H9 (cell line): ENCODE results near the gene MEFV. TPM values are rescaled to one million over a fixed set of nuclear protein-coding genes. Genes with fewer than 3 reads are reported as not detected.

Source experiments
- DNase-seq: peaks from one replicate; pipeline ENCODE4 v3.0.0-alpha.2; 2017
- H2AFZ ChIP-seq: one replicate; pipeline ENCODE4 v1.6.1; 2013; ENCODE audit warnings: mild to moderate bottlenecking, low read length, control low read depth, moderate library complexity
- H2AK5ac ChIP-seq: 2 replicates; pipeline ENCODE4 v1.6.1; 2013; ENCODE audit warnings: low read length, control low read depth, mixed read lengths; ENCODE audit not compliant: insufficient read length
- H2BK120ac ChIP-seq: one replicate; pipeline ENCODE4 v1.6.1; 2013; ENCODE audit warnings: low read depth, mild to moderate bottlenecking, low read length, control low read depth, inconsistent platforms; ENCODE audit not compliant: poor library complexity, severe bottlenecking
- H2BK12ac ChIP-seq: 2 replicates; pipeline ENCODE4 v1.6.1; 2013; ENCODE audit warnings: low read length, control low read depth, mixed read lengths, low read depth; ENCODE audit not compliant: insufficient read length
- H2BK15ac ChIP-seq: 2 replicates; pipeline ENCODE4 v1.6.1; 2013; ENCODE audit warnings: low read depth, low read length, control low read depth
- H2BK20ac ChIP-seq: one replicate; pipeline ENCODE4 v1.6.1; 2013; ENCODE audit warnings: low read depth, mild to moderate bottlenecking, low read length, control low read depth, inconsistent platforms; ENCODE audit not compliant: poor library complexity, severe bottlenecking
- H2BK5ac ChIP-seq: 2 replicates; pipeline ENCODE4 v1.6.1; 2013; ENCODE audit warnings: low read length, control low read depth, mixed read lengths; ENCODE audit not compliant: insufficient read length
- H3K14ac ChIP-seq: 2 replicates; pipeline ENCODE4 v1.6.1; 2013; ENCODE audit warnings: low read length, control low read depth; ENCODE audit not compliant: insufficient read depth
- H3K18ac ChIP-seq: 2 replicates; pipeline ENCODE4 v1.6.1; 2013; ENCODE audit warnings: low read depth, mild to moderate bottlenecking, mixed read lengths, low read length, control low read depth; ENCODE audit not compliant: insufficient read length
- H3K23ac ChIP-seq: 2 replicates; pipeline ENCODE4 v1.6.1; 2013; ENCODE audit warnings: low read length, control low read depth, mixed read lengths, low read depth; ENCODE audit not compliant: insufficient read length
- H3K23me2 ChIP-seq: 2 replicates; pipeline ENCODE4 v1.6.1; 2013; ENCODE audit warnings: low read depth, mild to moderate bottlenecking, mixed read lengths, low read length, control low read depth; ENCODE audit not compliant: insufficient read length, poor library complexity, severe bottlenecking
- H3K27ac ChIP-seq: 2 replicates; pipeline ENCODE4 v1.5.1; 2013; ENCODE audit warnings: low read length, control low read depth, mixed read lengths, low read depth; ENCODE audit not compliant: insufficient read length
- H3K27me3 ChIP-seq: 2 replicates; pipeline ENCODE4 v1.6.1; 2013; ENCODE audit warnings: low read length, control low read depth, inconsistent platforms; ENCODE audit not compliant: insufficient read depth
- H3K4ac ChIP-seq: 2 replicates; pipeline ENCODE4 v1.6.1; 2013; ENCODE audit warnings: low read depth, mild to moderate bottlenecking, control low read depth, inconsistent platforms, low read length, moderate library complexity
- H3K4me1 ChIP-seq: 2 replicates; pipeline ENCODE4 v1.6.1; 2013; ENCODE audit warnings: low read length, control low read depth, inconsistent platforms; ENCODE audit not compliant: insufficient read depth
- H3K4me2 ChIP-seq: 2 replicates; pipeline ENCODE4 v1.6.1; 2013; ENCODE audit warnings: low read length, control low read depth, mixed read lengths; ENCODE audit not compliant: insufficient read length, insufficient read depth
- H3K56ac ChIP-seq: 2 replicates; pipeline ENCODE4 v1.6.1; 2013; ENCODE audit warnings: low read depth, mild to moderate bottlenecking, mixed read lengths, low read length, control low read depth; ENCODE audit not compliant: insufficient read length
- H3K79me1 ChIP-seq: 2 replicates; pipeline ENCODE4 v1.6.1; 2013; ENCODE audit warnings: low read depth, mild to moderate bottlenecking, moderate library complexity, low read length, control low read depth, inconsistent platforms; ENCODE audit not compliant: insufficient read depth, poor library complexity, severe bottlenecking
- H3K79me2 ChIP-seq: 2 replicates; pipeline ENCODE4 v1.6.1; 2013; ENCODE audit warnings: low read length, control low read depth, inconsistent platforms; ENCODE audit not compliant: insufficient read depth
- H3K9ac ChIP-seq: 2 replicates; pipeline ENCODE4 v1.6.1; 2013; ENCODE audit warnings: low read length, control low read depth, mixed read lengths; ENCODE audit not compliant: insufficient read length; ENCODE audit errors: extremely low read depth
- H3K9me3 ChIP-seq: one replicate; pipeline ENCODE4 v1.6.1; 2013; ENCODE audit warnings: low read depth, low read length, inconsistent platforms; ENCODE audit not compliant: control insufficient read depth
- H3T11ph ChIP-seq: one replicate; pipeline ENCODE4 v1.6.1; 2013; ENCODE audit warnings: mild to moderate bottlenecking, low read length, control low read depth, inconsistent platforms
- H4K20me1 ChIP-seq: one replicate; pipeline ENCODE4 v1.6.1; 2013; ENCODE audit not compliant: control insufficient read depth, insufficient read length, insufficient read depth
- H4K5ac ChIP-seq: 2 replicates; pipeline ENCODE4 v1.6.1; 2013; ENCODE audit warnings: low read depth, mild to moderate bottlenecking, mixed read lengths, low read length, control low read depth; ENCODE audit not compliant: insufficient read length
- H4K8ac ChIP-seq: replicated peaks from 2 replicates; pipeline ENCODE4 v1.6.1; 2013; ENCODE audit warnings: low read length, control low read depth, mixed read lengths, low read depth; ENCODE audit not compliant: insufficient read length
- H4K91ac ChIP-seq: 2 replicates; pipeline ENCODE4 v1.6.1; 2013; ENCODE audit warnings: low read depth, mild to moderate bottlenecking, moderate library complexity, mixed read lengths, low read length, control low read depth; ENCODE audit not compliant: insufficient read length
- H3K27ac Mint-ChIP-seq, 3 experiments: 2 replicates in 2 of 3; 3 replicates in 1 of 3; pipeline ENCODE4 v1.8.0; 2020 to 2021; ENCODE audit warnings: mixed read lengths in 3 of 3, mild to moderate bottlenecking in 1 of 3, moderate library complexity in 1 of 3
- H3K27me3 Mint-ChIP-seq: 2 replicates; pipeline ENCODE4 v1.8.0; 2021; ENCODE audit warnings: low read depth, mild to moderate bottlenecking, moderate library complexity, mixed read lengths
- H3K36me3 Mint-ChIP-seq, 3 experiments: 2 replicates in 2 of 3; 3 replicates in 1 of 3; pipeline ENCODE4 v1.8.0; 2020 to 2021; ENCODE audit warnings: low read depth in 3 of 3, mixed read lengths in 3 of 3; ENCODE audit not compliant: insufficient read depth in 1 of 3
- H3K4me1 Mint-ChIP-seq, 2 experiments: 2 replicates each; pipeline ENCODE4 v1.8.0; 2020; ENCODE audit warnings: mixed read lengths in 2 of 2
- H3K4me3 Mint-ChIP-seq, 2 experiments: 2 replicates in 1 of 2; 3 replicates in 1 of 2; pipeline ENCODE4 v1.8.0; 2020 to 2021; ENCODE audit warnings: mild to moderate bottlenecking in 2 of 2, mixed read lengths in 2 of 2, moderate library complexity in 1 of 2
- H3K9me3 Mint-ChIP-seq, 2 experiments: 2 replicates in 1 of 2; 3 replicates in 1 of 2; pipeline ENCODE4 v1.8.0; 2020; ENCODE audit warnings: mild to moderate bottlenecking in 2 of 2, mixed read lengths in 2 of 2, moderate library complexity in 1 of 2
- CTCF ChIP-seq: fragments of 200-600 bp; sonication (generic); conservative IDR thresholded peaks from 3 replicates; pipeline ENCODE4 v1.8.0; 2021; ENCODE audit warnings: antibody characterized with exemption, mild to moderate bottlenecking
- WGBS: extraction: QIAGEN DNeasy Blood & Tissue Kit; methylation state at CpG from one replicate; pipeline ENCODE4 v1.1.7; 2013; ENCODE audit warnings: missing lambda C conversion rate, low lambda C conversion rate, mixed read lengths; ENCODE audit not compliant: insufficient read length; ENCODE audit errors: extremely low coverage; 5-methylcytosine and 5-hydroxymethylcytosine counted together
- total RNA-seq: library from RNA; stranded (reverse); gene quantifications from 2 replicates; pipeline ENCODE4 v1.2.1, GENCODE V29; 2021

The MEFV gene
- total RNA-seq, 1 experiment from 2014 or later = not detected

- no peak overlapping the region for H2BK12ac ChIP-seq
- H3K4me1 ChIP-seq = no peaks in the 10 kb centered on the region
- no peak for TF ChIP-seq CTCF
- no peak overlapping the region for H3K4ac ChIP-seq
- no CpG with 5 or more reads among the region's 10 CpGs for WGBS
- no peak overlapping the region for H3K9ac ChIP-seq
- H4K91ac ChIP-seq = no peak overlapping the region
- H3K79me2 ChIP-seq = no peaks in the 10 kb centered on the region
- H2AK5ac ChIP-seq = no peak overlapping the region
- H3K9me3 Mint-ChIP-seq = peaks cover 79 to 82% of the 10 kb centered on the region in 2 experiments
- no peaks in the 10 kb centered on the region for H3K27me3 Mint-ChIP-seq
- no peak overlapping the region for H2BK20ac ChIP-seq
- no peak overlapping the region for H2BK5ac ChIP-seq
- no peak for DNase-seq
- H3K23ac ChIP-seq = no peak overlapping the region
- no peaks in the 10 kb centered on the region for H3K79me1 ChIP-seq
- H2AFZ ChIP-seq = no peak overlapping the region
- H3K4me1 Mint-ChIP-seq = no peaks in the 10 kb centered on the region
- H3T11ph ChIP-seq = no peak overlapping the region
- H4K20me1 ChIP-seq = no peaks in the 10 kb centered on the region
- no peak overlapping the region for H2BK120ac ChIP-seq
- no peak overlapping the region for H3K27ac ChIP-seq
- H3K4me3 Mint-ChIP-seq = no peak overlapping the region
- no peak overlapping the region for H3K27ac Mint-ChIP-seq
- H3K56ac ChIP-seq = no peak overlapping the region
- no peak overlapping the region for H3K18ac ChIP-seq
- no peak overlapping the region for H4K5ac ChIP-seq
- H4K8ac ChIP-seq = no peak overlapping the region
- no peak overlapping the region for H2BK15ac ChIP-seq
- no peaks in the 10 kb centered on the region for H3K23me2 ChIP-seq
- H3K9me3 ChIP-seq = peaks cover 41% of the 10 kb centered on the region
- no peak overlapping the region for H3K14ac ChIP-seq
- H3K36me3 Mint-ChIP-seq = peaks cover 63 to 76% (median 75%) of the 10 kb centered on the region in 3 experiments
- H3K4me2 ChIP-seq = no peak overlapping the region
- no peaks in the 10 kb centered on the region for H3K27me3 ChIP-seq
Measured at GRCh38 chr16:3223913-3224515, 32.4 kb downstream of the MEFV start.
